Measurements from ENCODE around the gene FNDC3B.

DNA sequence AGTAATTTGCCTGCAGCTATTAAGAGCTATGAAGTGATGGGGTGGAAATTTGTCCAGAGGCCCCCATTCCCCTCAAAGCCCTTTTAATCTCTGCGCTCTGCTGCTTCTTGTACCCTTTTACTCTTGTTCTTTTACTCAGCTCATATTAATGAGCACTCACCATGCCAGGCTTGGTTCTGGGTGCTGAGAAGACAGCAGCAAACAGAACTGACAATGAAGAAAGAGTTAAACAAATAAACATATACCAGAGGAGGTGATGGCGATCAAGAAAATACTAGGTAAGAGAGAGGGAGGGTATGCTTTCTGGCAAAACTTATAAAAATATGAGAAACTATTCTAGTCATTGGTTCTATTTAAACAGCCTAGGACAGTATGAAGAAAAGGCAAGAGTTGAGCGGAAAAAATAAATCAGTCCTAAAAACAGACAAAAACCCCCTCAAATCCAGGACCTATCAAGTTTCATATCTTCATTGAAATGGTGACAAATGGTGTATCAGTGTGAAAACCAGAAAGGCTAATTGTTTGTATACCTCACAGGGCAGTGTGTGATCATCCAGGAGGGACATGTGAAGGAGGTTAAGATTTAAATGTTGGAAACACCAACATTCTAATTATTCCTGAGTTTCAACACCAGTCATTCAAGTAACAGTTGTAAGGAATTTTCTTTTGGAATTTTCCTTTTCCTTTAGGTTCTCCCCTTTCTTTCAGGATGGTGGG is 144.9 kb downstream of the FNDC3B start:
- no peak for TF ChIP-seq GATA2 (IDR thresholded peaks at IDR 0.05; ENCODE audit: low read depth, low read length)
- TF ChIP-seq GATA3 (IDR thresholded peaks at IDR 0.05; ENCODE audit: low read depth, low read length) = no peak
